COLO668 (cell line): ENCODE data around the gene HEMGN.
A peak's percentile ranks its signal among the peaks of the same experiment; 100 is the strongest.

Experiments used
- DNase-seq: peaks from one replicate; lab custom pipeline; 2025; ENCODE audit not compliant: unreplicated experiment; lab: John Stamatoyannopoulos, UW

Gene HEMGN

DNA sequence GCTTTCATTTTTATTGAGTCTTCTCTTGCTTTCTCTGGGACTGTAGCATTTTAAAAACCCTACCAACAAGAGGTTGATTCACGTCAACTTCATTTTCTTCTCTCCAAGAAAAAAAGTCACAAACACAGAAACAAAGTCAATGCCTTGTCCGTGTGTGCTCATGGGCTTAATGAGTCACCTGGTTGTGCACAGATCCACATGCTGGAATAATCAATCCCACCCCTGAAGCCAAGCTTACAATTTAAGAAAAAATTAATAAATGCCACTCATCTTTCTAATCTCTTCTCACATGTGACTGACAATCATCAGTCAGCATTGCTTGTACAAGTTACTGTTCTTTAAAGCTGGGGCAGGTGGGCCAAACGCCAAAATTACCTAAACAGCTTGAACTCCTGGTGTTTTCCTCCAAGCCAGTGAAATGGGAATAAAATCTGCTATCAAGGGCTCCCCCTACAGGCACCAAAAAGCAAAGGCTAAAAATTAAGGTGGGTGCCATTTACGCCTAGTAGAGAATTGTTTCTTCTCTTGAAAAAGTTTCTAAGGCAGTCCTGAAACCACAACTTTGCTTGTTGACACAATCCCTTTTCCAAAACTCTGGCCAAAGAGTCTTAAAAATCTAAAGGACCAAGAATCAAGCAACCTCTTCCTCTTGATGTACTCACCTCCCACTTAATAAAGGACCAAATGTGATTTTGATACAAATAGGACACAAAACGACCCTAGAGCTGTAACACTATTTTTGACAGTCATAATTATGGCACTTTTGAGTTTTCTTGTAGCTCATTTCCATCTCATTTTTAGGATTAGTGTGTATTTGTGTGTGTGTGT, 37.0 kb downstream of the HEMGN start:
- no peak for DNase-seq

GRCh38 chr9:97900103-97900737, 37.8 kb downstream of the HEMGN start:
- DNase-seq: no peak

- DNase-seq: no peak
Observed at GRCh38 chr9:97895695-97896332, 42.2 kb downstream of the HEMGN start.

GRCh38 chr9:97895211-97895610, 42.8 kb downstream of the HEMGN start:
- DNase-seq: no peak

DNA sequence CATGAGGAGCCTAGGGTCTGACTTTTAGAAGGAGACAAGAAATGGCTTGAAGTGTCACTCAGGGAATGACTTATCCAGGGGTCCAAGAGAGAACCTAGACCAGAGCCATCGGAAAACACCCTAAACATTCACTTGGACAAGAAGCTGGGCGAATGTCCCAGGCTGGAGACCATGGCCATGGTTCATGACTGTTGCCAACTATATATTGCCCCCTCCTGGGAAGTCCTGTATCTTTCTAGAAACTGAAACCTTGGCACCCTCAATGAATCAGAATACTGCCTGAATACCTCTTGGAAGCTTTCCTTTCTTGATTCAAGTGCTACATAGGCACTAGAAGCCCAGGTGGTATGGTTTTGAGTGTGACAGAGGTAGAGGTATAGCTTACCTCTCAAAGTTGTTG, 45.6 kb downstream of the HEMGN start:
- DNase-seq: no peak

GRCh38 chr9:97891736-97892135, 46.2 kb downstream of the HEMGN start:
- DNase-seq: no peak

- DNase-seq: peak; percentile 13
Observed at GRCh38 chr9:97889941-97890887, 47.8 kb downstream of the HEMGN start.

DNA sequence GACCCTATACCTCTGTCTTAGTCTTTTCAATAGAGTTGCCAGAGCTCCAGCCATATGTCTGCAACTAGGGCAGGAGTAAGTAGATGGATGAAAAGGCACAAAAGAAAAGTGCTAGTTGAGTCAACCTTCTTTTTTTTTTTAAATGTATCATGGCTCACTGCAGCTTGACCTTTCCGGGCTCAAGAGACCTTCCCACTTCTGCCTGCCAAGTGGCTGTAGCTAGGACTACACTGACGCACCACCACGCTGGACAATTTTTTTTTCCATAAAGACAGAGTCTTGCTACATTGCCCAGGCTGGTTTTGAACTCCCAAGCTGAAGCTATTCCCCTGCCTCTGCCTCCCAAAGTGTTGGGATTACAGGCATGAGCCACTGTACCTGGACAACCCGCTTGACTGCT, 57.6 kb downstream of the HEMGN start:
- no peak for DNase-seq
